SK-N-SH (cell line): ENCODE data around the gene VLDLR.

ENCODE experiments used
- CTCF ChIP-seq: fragments of 200-600 bp; sonication (generic); IDR thresholded peaks from 2 replicates; pipeline ENCODE4 v1.6.1; 2017; ENCODE audit warnings: antibody characterized with exemption, mild to moderate bottlenecking, moderate library complexity
- EP300 ChIP-seq, 2 experiments: IDR thresholded peaks; 2 replicates each; pipeline versions ENCODE4 v1.4.0 to v1.6.1; 2012; ENCODE audit warnings: borderline replicate concordance in 1 of 2, low read depth in 1 of 2, low read length in 1 of 2
- EZH2phosphoT487 ChIP-seq: fragments of 200-600 bp; sonication (generic); IDR thresholded peaks from 2 replicates; pipeline ENCODE4 v1.6.1; 2017; ENCODE audit warnings: low read depth, mixed run types, mild to moderate bottlenecking, antibody characterized with exemption, moderate library complexity, borderline replicate concordance
- FOSL2 ChIP-seq: IDR thresholded peaks from 2 replicates; pipeline ENCODE4 v1.4.0; 2012; ENCODE audit warnings: low read depth, mild to moderate bottlenecking, moderate library complexity, borderline replicate concordance
- GATA2 ChIP-seq: sonication (generic); formaldehyde crosslinking; IDR thresholded peaks from 2 replicates; pipeline ENCODE4 v1.5.0; 2020; ENCODE audit warnings: mild to moderate bottlenecking, missing genetic modification reagents
- IRF3 ChIP-seq: fragments of 150-350 bp; IDR thresholded peaks from 2 replicates; pipeline ENCODE4 v1.6.1; 2016; ENCODE audit warnings: mild to moderate bottlenecking, low read depth, low read length
- JUND ChIP-seq: IDR thresholded peaks from 2 replicates; pipeline ENCODE4 v1.4.0; 2012
- MEF2A ChIP-seq: IDR thresholded peaks from 2 replicates; pipeline ENCODE4 v1.4.0; 2012; ENCODE audit warnings: low read depth, borderline replicate concordance
- MXI1 ChIP-seq: IDR thresholded peaks from 2 replicates; pipeline ENCODE4 v1.6.1; 2012; ENCODE audit warnings: mild to moderate bottlenecking, low read depth, low read length, improper control_type of control experiment
- RAD21 ChIP-seq: IDR thresholded peaks from 2 replicates; pipeline ENCODE4 v1.6.1; 2012; ENCODE audit warnings: mild to moderate bottlenecking, low read length
- RCOR1 ChIP-seq: fragments of 150-350 bp; IDR thresholded peaks from 2 replicates; pipeline ENCODE4 v1.6.1; 2017; ENCODE audit warnings: antibody characterized with exemption, low read length
- USF2 ChIP-seq: fragments of 150-350 bp; IDR thresholded peaks from 2 replicates; pipeline ENCODE4 v1.6.1; 2017; ENCODE audit warnings: antibody characterized with exemption, low read length, low read depth, borderline replicate concordance
- TF ChIP-seq, protein P1 (sequence below): IDR thresholded peaks from 2 replicates; pipeline ENCODE4 v1.4.0; 2012; ENCODE audit warnings: low read depth
- TF ChIP-seq, protein P2 (sequence below): IDR thresholded peaks from 2 replicates; pipeline ENCODE4 v1.4.0; 2012; ENCODE audit warnings: low read depth, borderline replicate concordance

DNA sequence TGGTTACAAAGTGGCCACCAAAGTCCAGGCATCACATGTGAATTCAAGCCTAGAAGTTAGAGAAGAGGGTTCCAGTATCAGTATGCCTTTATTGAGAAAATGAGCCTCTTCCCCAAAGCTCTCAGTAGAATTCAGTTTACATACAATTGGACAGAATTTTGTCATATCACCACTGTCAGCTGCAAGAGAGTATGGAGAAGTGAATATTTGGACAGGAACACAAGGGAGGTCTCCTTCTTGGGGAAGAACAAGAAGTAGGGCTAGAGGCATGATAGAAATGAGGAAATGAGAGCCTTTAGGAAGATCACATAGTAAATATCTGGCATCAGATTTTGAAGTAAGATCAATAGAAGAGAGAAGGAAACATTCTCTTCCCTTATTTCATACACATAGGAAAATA lies 27.8 kb upstream of the VLDLR start:
- no peak for TF ChIP-seq RAD21
- no peak for TF ChIP-seq EZH2phosphoT487
- no peak for TF ChIP-seq CTCF
- TF ChIP-seq USF2: no peak
- TF ChIP-seq IRF3: no peak
- no peak for TF ChIP-seq MXI1
- TF ChIP-seq FOSL2: no peak
- TF ChIP-seq RCOR1: no peak
- no peak for TF ChIP-seq JUND
- TF ChIP-seq, protein P1, sequence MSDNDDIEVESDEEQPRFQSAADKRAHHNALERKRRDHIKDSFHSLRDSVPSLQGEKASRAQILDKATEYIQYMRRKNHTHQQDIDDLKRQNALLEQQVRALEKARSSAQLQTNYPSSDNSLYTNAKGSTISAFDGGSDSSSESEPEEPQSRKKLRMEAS: no peak
- TF ChIP-seq GATA2 (CRISPR knock-in tag): no peak
- no peak for TF ChIP-seq MEF2A
- no peak for TF ChIP-seq EP300 (IDR thresholded peaks at IDR 0.05; ENCODE audit: borderline replicate concordance in 1 of 2, low read depth in 1 of 2, low read length in 1 of 2)
- TF ChIP-seq, protein P2, sequence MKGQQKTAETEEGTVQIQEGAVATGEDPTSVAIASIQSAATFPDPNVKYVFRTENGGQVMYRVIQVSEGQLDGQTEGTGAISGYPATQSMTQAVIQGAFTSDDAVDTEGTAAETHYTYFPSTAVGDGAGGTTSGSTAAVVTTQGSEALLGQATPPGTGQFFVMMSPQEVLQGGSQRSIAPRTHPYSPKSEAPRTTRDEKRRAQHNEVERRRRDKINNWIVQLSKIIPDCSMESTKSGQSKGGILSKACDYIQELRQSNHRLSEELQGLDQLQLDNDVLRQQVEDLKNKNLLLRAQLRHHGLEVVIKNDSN: no peak
